Ovary (tissue), 3 donors: ENCODE data around the gene HSD11B1L.

Source experiments
- CTCF ChIP-seq, 3 donors: fragments of 450-650 bp in 2 of 3; fragments of 200-600 bp in 1 of 3; IDR thresholded peaks; one replicate each; pipeline versions ENCODE4 v1.5.1 to v1.8.0; 2016 to 2022; ENCODE audit warnings: antibody characterized with exemption in 3 of 3, mild to moderate bottlenecking in 1 of 3
- EP300 ChIP-seq: sonication (generic); formaldehyde crosslinking; IDR thresholded peaks from one replicate; pipeline ENCODE4 v1.6.1; 2017; ENCODE audit warnings: antibody characterized with exemption
- POLR2A ChIP-seq: fragments of 450-650 bp; IDR thresholded peaks from one replicate; pipeline ENCODE4 v1.6.1; 2017; ENCODE audit warnings: antibody characterized with exemption, mild to moderate bottlenecking, moderate library complexity
- donor health status: DM: no; HTN: no; CAD: no.

DNA sequence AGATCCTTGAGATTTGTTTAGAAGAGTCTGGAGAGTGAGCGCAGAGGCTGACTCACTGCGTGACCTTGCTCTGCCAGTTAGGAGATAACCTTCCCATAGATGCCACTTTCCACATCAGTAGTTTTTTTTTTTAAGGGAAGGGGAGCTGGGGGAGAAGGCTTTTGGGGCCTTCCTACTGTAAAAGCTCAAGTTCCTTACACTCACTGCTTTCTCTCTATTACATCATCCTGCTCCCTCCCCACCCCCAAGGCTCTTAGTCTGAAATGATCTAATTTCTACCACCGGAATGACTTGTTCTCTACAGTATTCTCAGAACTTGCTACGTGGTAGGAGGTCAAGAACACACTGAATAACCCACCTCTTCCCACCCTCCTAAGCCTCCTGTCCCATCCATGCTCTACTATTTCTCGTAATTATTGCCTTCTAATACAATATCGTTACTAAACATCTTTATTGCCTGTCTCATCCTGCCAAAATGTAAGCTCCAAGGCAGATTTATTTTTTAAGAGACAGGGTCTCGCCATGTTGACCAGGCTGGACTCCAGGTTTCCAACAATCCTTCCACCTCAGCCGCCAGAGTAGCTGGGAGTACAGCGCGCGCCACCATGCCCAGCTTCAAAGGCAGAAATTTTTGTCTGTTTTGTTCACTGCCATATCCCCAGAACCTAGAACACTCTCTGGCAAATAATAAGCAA lies 37.9 kb downstream of the HSD11B1L start:
- no peak for TF ChIP-seq CTCF (IDR thresholded peaks at IDR 0.05)
- no peak for TF ChIP-seq EP300
- no peak for TF ChIP-seq POLR2A
